H7 (cell line): ENCODE results near the gene MTCH2. TPM values are rescaled to one million over a fixed set of nuclear protein-coding genes. Genes with fewer than 3 reads are reported as not detected.

Source experiments
- DNase-seq: peaks from one replicate; pipeline ENCODE4 v3.0.0; 2012
- H3K27me3 ChIP-seq: 2 replicates; pipeline ENCODE4 v1.6.0; 2011; ENCODE audit warnings: mild to moderate bottlenecking, low read length; ENCODE audit not compliant: control insufficient read depth, insufficient read depth
- H3K36me3 ChIP-seq: replicated peaks from 2 replicates; pipeline ENCODE4 v1.5.1; 2011; ENCODE audit warnings: low read length; ENCODE audit not compliant: control insufficient read depth, insufficient read depth
- H3K4me3 ChIP-seq: 2 replicates; pipeline ENCODE4 v1.5.1; 2011; ENCODE audit warnings: low read depth, mild to moderate bottlenecking, control low read depth, low read length, moderate library complexity; ENCODE audit not compliant: insufficient read depth
- total RNA-seq: library from RNA; depleted of rRNA; stranded (reverse); fragments of >200 nt; shearing (Covaris generic); gene quantifications from 2 replicates; pipeline ENCODE4 v1.2.3, GENCODE V29; 2014; rRNA removed

The MTCH2 gene
- total RNA-seq, 1 experiment from 2014 or later: 148 TPM

- DNase-seq: no peak
- Histone ChIP-seq H3K4me3 (no peak overlapping the region), H3K27me3 (no peaks in the 10 kb centered on the region), H3K36me3 (peaks cover 19% of the 10 kb centered on the region)
These were observed 71.0 kb downstream of the MTCH2 start for GRCh38 chr11:47571357-47571729.

GRCh38 chr11:47570651-47571356 is 71.6 kb downstream of the MTCH2 start:
- no peak for DNase-seq
- peaks cover 19% of the 10 kb centered on the region for H3K36me3 ChIP-seq
- H3K27me3 ChIP-seq: peaks cover under 1% of the 10 kb centered on the region; the same call in 1 of the 2 replicates
- H3K4me3 ChIP-seq: no peak overlapping the region

GRCh38 chr11:47569646-47570045 is 72.7 kb downstream of the MTCH2 start:
- peaks cover 4% of the 10 kb centered on the region; the same call in 1 of the 2 replicates for H3K27me3 ChIP-seq
- peaks cover 18% of the 10 kb centered on the region for H3K36me3 ChIP-seq
- no peak overlapping the region for H3K4me3 ChIP-seq

More at GRCh38 chr11:47569646-47570045, 72.7 kb downstream of the MTCH2 start:
- no peak for DNase-seq

Other genes with a start within 250 kb of the MTCH2 start
- 26.7 and 29.0 TPM in 2 replicates for gene SLC39A13, start 234.0 kb downstream of the MTCH2 start, total RNA-seq
- gene PSMC3, start 216.1 kb downstream of the MTCH2 start, total RNA-seq: 132 and 162 TPM in 2 replicates
- gene RAPSN, start 193.4 kb downstream of the MTCH2 start, total RNA-seq: 0.33 and 0.42 TPM in 2 replicates
- gene CELF1, start 89.4 kb downstream of the MTCH2 start, total RNA-seq: 119 and 155 TPM in 2 replicates
- 83.9 and 95.1 TPM in 2 replicates for gene PTPMT1, start 77.0 kb downstream of the MTCH2 start, total RNA-seq
- gene KBTBD4, start 63.6 kb downstream of the MTCH2 start, total RNA-seq: 20.1 and 23.7 TPM in 2 replicates
- 82.1 and 101 TPM in 2 replicates for gene NDUFS3, start 63.5 kb downstream of the MTCH2 start, total RNA-seq
- gene FAM180B, start 55.9 kb downstream of the MTCH2 start, total RNA-seq: not detected in 2 replicates
- 5.0 and 5.2 TPM in 2 replicates for gene C1QTNF4, start 48.1 kb downstream of the MTCH2 start, total RNA-seq
- gene AGBL2, start 72.8 kb upstream of the MTCH2 start, total RNA-seq: 1.0 and 5.2 TPM in 2 replicates
- 33.2 and 65.7 TPM in 2 replicates for gene FNBP4, start 124.8 kb upstream of the MTCH2 start, total RNA-seq
- 48.0 and 52.4 TPM in 2 replicates for gene NUP160, start 205.8 kb upstream of the MTCH2 start, total RNA-seq